Suprapubic skin (tissue), 4 donors: ENCODE results near the gene ZFP1.

Experiments used
- EP300 ChIP-seq: sonication (generic); formaldehyde crosslinking; IDR thresholded peaks from one replicate; pipeline ENCODE4 v1.6.1; 2017; ENCODE audit warnings: antibody characterized with exemption
- POLR2A ChIP-seq, 2 donors: fragments of 450-650 bp; IDR thresholded peaks; one replicate each; pipeline ENCODE4 v1.6.1; 2017; ENCODE audit warnings: antibody characterized with exemption in 2 of 2, mild to moderate bottlenecking in 2 of 2, moderate library complexity in 2 of 2
- POLR2AphosphoS5 ChIP-seq, 3 donors: sonication (generic); formaldehyde crosslinking; IDR thresholded peaks; one replicate each; pipeline ENCODE4 v1.6.1; 2017; ENCODE audit warnings: antibody characterized with exemption in 3 of 3
- TF ChIP-seq, protein P1 (sequence below), 2 donors: fragments of 200-600 bp in 1 of 2; fragments of 450-650 bp in 1 of 2; sonication (generic) in 1 of 2; IDR thresholded peaks; one replicate each; pipeline ENCODE4 v1.5.1; 2016 to 2019; ENCODE audit warnings: antibody characterized with exemption in 2 of 2, mild to moderate bottlenecking in 1 of 2, moderate library complexity in 1 of 2

DNA sequence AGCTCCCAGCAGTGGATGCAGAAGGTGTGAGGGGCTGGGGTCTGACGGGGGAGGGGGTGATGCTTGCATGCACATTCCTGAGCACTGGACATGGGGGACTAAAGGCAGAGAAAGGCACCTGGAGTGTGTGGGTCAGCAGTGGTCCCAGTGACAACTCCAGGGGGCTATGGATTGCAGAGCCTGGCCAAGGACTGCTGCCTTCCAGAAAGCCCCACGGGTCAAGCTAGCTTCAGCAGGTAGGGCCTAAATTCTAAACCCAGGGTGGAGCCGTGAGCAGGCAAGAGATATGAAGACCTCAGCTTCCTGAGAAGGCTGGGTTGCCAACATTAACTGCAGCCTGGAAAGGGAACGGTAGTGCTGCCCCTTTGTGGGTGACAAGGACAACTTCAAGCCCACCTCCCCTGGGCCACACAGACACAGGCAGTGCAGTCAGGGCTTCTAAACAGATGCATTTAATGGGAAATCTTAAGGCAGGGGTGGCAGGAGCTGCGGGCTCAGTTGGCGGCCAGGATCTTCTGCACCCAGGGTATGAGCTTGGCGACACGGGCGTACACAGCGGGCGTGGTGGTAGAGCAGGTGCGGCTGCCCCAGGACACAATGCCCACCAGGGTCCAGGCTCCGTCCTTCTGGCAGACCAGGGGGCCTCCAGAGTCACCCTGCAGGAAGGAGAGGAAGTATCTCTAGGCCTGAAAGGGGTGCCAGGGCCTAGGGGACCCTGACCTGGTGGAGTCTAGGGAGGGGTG lies 55.5 kb downstream of the ZFP1 start:
- TF ChIP-seq, protein P1, sequence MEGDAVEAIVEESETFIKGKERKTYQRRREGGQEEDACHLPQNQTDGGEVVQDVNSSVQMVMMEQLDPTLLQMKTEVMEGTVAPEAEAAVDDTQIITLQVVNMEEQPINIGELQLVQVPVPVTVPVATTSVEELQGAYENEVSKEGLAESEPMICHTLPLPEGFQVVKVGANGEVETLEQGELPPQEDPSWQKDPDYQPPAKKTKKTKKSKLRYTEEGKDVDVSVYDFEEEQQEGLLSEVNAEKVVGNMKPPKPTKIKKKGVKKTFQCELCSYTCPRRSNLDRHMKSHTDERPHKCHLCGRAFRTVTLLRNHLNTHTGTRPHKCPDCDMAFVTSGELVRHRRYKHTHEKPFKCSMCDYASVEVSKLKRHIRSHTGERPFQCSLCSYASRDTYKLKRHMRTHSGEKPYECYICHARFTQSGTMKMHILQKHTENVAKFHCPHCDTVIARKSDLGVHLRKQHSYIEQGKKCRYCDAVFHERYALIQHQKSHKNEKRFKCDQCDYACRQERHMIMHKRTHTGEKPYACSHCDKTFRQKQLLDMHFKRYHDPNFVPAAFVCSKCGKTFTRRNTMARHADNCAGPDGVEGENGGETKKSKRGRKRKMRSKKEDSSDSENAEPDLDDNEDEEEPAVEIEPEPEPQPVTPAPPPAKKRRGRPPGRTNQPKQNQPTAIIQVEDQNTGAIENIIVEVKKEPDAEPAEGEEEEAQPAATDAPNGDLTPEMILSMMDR (IDR thresholded peaks at IDR 0.05): no peak
- TF ChIP-seq POLR2A (IDR thresholded peaks at IDR 0.05) (no peak), POLR2AphosphoS5 (IDR thresholded peaks at IDR 0.05) (no peak), EP300 (no peak)
